Activated CD4-positive, alpha-beta T cell treated with anti-CD3 and anti-CD28 coated beads for 4 hours (primary cell): ENCODE data around the gene ALG12.

Source experiments
- DNase-seq, 2 donors: peaks; one replicate each; pipeline ENCODE4 v3.0.0-alpha.2; 2020

The ALG12 gene

DNA sequence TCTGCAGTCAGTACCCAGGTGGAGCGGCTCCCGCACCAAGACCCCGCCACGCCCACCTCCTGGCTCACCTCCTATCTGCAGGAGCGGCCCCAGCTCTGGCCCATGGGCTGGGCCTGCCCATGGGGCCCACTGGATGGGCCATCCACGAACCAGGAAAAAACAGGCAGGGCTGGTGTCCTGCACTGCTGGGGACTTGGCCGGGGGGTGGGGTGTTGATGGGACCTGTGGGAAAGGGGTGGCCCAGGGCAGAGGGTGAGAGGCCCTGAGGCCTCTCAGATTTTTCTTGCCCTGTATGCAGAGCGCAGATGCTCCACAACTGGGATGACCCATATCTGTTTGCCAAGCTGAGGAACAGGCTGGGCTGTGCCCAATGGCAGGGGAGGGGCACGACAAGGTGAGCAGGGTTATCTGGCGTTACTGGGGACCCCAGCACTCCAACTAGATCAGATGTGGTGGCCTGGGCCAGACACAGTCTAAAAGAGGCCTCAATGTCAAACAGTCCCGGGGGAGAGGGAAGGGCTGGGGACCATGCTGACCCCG is 39.7 kb upstream of the ALG12 start:
- DNase-seq, result no peak

GRCh38 chr22:49956914-49957825 is 38.9 kb upstream of the ALG12 start:
- no peak for DNase-seq

GRCh38 chr22:49956418-49956770 is 38.2 kb upstream of the ALG12 start:
- no peak for DNase-seq

- DNase-seq, result no peak
These were observed 37.6 kb upstream of the ALG12 start for GRCh38 chr22:49955581-49956417.

DNA sequence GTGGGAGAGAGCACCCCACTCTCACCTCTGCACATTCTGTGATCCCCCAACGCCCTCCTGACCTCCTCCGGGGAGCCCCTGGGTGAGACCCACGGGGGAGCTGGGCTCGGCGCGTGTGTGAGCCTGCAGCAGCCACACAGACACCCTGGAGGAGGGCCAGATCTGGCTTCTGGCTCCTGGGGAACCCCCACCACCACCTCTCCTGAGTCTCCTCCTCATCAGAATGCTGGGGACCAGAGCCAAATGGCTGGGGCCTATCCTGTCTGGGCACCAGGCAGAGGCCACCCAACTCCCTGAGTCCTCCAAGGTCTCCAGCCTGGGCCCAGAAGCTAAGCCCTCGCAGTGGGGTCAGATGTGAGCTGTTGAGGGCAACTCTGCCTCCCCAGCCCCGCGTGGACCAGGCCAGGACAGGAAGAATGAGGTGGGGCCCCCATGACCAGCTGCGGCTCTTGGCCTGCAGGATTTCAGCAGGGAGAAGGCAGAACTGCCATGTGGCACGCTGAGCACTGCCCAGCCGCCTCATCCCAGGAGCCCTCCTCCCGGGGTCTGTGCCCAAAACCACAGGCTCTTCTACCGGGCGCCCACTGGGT is 36.8 kb upstream of the ALG12 start:
- DNase-seq, result no peak

- DNase-seq, result no peak
These were observed 36.1 kb upstream of the ALG12 start for GRCh38 chr22:49954354-49954753.

- no peak for DNase-seq
These were observed 35.6 kb upstream of the ALG12 start for GRCh38 chr22:49953680-49954344.

GRCh38 chr22:49953027-49953679 is 34.9 kb upstream of the ALG12 start:
- DNase-seq, result no peak

DNA sequence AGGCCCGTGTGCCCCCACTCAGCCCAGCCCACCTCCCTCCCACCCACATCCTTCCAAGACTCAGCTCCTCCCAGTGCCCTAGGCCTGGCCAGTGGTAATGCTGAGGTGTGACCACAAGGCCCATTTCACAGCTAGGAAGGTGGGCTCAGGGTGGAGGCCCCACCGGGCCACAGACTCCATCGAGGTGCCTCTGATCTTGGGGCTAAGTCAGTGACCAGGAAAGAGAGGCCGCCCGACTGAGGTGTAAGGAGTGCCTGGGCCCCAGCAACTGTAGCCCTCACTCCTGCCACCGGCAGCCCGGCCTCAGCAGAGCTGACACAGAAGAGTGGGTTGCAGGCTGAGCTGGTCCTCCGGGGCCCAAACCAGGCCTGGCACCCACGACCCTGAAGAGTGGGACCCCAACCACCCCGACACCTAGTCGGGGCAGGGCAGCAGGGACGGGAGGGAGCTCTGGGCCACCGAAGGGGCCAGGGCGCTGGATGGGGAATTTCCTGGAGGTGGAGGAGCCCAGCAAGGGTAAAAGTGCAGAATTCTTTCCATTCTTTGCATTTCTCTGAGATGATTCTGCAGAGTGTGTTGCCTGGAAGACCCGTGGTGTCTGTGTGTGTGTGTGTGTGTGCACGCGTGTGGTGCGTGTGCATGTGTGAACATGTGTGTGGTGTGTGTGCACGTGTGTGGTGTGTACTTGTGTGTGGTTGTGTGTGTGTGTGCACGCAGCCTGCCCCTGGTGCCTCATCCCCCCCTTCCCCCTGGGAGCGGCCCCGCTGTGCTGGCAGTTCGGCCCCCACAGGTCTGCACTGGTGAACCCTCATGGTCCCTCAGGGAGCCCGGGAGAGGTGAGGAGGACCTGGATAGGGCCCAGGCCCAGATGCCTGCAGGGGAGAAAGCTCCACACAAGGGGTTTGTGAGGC is 34.0 kb upstream of the ALG12 start:
- DNase-seq, result no peak

DNA sequence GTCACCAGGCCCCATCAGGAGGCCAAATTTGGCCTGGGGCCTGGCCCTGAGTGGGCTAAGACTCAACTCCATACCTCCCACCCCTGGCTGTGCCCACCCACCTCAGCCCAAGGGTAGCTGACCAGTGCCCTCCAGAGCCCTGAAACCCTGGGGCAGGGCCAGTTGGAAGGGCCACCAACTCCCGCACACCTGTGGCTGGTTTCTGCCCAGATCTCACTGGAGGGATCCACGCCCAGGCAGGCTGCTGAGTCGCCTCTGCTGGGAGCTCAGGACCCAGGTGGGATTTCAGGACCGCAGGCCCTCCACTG is 33.4 kb upstream of the ALG12 start:
- DNase-seq, result no peak

DNA sequence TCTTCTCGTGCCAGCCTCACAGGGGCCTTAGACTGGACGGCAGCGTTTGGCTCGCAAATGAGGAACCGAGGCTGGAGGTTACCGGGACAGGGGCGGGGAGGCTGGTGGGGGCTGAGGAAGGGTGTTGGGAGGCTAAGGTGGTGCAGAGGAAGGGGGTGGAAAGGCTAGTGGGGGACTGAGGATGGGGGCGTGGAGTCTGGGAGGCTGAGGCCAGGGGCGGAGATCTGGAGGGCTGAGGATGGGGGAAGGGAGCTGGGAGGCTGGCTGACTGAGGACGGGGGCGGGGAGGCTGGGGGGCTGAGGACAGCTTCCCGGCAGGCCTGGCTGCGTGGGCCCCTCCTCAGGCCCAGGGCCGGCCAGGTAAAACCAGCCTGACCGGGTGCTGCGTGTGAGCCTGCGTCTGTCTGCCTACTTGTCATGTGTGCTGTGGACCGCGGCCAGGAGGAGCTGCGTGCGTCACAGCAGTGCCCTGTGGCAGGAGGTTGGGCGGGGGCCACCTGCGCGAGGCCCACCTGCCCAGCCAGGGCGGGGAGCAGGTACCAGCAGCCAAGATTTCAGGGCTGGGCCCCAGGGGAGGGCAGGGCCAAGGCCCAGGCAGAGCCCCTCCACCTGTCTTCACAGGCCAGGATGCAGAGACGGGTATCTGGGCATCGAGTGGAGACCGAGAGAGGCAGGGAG is 32.9 kb upstream of the ALG12 start:
- DNase-seq, result peak in 1 of 2 donors; percentile 68

- DNase-seq, result no peak
These were observed 32.3 kb upstream of the ALG12 start for GRCh38 chr22:49950396-49950994.

DNA sequence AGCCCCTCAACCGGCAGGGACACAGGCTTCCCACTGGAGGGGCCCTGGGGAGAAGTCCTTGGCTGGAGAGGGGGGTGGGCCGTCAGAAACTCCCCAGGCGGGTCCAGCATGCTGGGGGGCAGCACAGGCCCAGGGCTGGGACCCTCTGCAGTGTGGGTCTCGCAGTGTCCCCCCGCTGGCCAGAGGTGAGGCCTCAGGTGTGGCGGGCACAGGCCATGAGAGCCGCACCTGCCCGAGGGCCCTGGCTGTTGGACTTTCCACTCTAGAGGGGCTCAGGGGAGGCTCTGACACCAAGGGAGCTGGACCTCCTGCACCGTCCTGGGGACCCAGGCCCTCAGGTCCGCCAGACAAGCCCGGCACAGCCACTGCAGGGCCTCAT is 31.7 kb upstream of the ALG12 start:
- DNase-seq, result no peak

DNA sequence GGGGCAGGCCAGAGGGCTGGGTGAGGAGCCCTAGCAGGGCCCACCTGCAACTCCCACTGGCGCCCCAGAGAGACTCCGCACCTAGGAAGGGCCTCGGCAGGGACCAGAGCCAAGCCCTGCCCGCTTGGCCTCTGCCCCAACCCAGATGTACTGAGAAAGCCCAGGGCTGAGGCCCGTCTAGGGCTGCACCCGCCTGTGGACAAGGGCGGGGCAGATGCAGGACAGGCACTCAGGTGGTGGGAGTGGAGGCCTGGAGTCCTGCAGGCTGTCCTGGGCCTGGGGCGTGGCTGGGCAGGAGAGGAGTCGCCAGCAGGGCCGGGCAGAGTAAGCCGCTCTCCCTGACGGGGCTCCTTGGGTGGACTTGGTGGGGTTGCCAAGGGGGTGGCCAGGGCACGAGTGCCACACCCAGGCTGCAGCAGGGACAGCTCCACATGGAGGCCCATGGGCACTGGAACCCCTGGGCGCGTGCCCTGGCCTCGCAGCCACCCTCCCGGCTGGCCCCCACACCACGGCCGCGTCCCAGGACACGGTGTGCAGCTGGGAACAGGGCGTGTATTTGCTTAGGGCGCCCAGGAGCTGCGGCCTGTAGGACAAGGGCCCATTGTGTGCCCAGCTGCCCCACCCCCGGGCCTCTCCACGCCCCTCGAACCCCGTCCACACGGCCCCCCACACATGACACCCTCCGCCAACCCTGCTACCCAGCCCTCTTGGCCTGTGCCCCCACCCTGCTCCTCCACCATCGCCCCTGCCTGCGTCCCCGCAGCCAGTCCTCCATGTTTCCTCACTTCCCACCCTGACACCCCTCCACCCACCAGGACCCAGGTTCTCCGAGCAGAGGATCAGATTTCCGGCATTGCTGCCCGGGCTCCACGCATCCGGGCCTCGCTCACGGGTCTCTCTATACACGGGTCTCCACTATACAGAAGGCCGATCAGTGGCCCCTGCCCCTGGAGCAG is 31.0 kb upstream of the ALG12 start:
- no peak for DNase-seq

DNA sequence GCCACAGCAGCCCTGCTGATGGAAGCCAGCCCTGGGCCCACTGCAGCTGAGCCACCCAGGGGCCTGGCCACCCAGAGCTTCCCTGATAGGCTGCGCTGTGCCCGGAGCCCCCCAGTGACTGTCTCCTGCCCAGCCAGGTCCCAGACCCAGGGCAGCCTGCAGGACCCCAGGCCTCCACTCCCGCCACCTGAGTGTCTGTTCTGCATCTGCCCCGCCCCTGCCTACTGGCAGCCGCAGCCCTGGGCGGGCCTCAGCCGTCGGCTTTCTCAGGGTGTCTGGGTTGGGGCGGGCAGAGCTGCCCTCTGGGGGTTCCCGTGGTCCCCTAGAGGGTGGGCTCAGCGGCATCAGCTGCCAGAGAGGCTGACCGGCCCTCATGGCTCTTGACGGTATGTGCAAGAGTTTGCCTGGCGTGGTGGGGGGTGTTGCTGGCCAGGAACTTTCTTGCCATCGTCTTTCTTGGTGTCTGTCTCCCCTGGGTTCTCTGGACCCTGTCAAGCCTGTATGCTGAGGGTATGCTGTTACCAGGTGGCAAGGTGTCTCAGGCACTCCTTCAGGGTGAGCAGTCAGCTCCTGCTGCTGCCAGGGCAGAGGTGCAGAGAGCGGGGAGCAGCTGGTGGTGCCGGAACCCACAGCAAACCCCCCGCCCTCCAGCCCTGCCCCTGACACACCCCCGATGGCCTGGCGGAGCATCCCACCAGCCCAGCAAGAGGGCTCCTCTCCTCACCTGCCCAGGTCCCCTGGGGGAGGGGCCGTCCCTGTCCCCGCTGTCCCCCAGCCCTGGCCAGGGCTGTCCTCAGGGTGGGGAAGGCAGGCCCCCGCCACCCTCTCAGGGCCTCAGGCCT is 30.1 kb upstream of the ALG12 start:
- no peak for DNase-seq

- no peak for DNase-seq
These were observed 29.0 kb upstream of the ALG12 start for GRCh38 chr22:49947296-49947622.

- no peak for DNase-seq
These were observed 28.5 kb upstream of the ALG12 start for GRCh38 chr22:49946612-49947295.
